ENCODE measurements around the gene RAB21. TPM values are rescaled to one million over a fixed set of nuclear protein-coding genes. Genes with fewer than 3 reads are reported as not detected.

Gene RAB21
- total and polyA plus RNA-seq, 2 of the 4 experiments (the other 2 are of a cell fraction): 13.8 to 15.0 TPM

DNA sequence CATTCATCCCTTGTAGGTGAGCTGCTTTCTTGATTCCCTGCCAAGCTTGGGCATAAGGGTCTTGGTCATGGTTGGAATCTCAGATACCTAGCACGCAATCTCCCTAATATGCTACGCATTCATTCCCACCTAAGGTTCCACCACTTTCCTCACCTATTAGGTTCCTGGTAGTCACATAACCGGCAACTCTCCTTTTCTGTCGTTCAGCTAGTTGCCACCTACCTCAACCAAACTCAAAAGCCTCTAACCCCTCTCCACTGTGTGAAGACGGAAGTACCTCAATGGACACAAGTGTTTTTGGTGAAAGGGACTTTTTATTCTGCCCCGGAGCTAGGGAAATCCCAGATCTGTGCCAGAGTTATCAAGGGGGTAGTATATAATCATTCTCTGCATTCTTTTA lies 83.6 kb downstream of the RAB21 start:
- dilution Hi-C loops (cut with HindIII; ENCODE audit: low sequenced_read_pairs, unreplicated experiment): no loop called here
- Histone ChIP-seq H2AFZ (replicated peaks; ENCODE audit: low read length, poor library complexity) (no peak overlapping the region), H2BK5ac (ENCODE audit: low read depth, low read length, poor library complexity, severe bottlenecking) (no peak overlapping the region), H3K9ac (ENCODE audit: low read depth, low read length) (no peak overlapping the region), H4K5ac (ENCODE audit: low read depth, low read length) (no peak overlapping the region), H3K4me2 (ENCODE audit: low read depth, low read length) (no peak overlapping the region), H2AK9ac (replicated peaks; ENCODE audit: low read depth, low read length, poor library complexity) (no peak overlapping the region), H2BK120ac (ENCODE audit: low read depth, low read length) (no peak overlapping the region), H3K4ac (ENCODE audit: low read depth, low read length) (no peak overlapping the region), H3K9me3 (ENCODE audit: control insufficient read depth, insufficient read depth, low read length) (no peaks in the 10 kb centered on the region), H3K18ac (ENCODE audit: low read depth, low read length) (no peak overlapping the region), H3K36me3 (ENCODE audit: control insufficient read depth, insufficient read depth, low read length) (no peaks in the 10 kb centered on the region), H3K9me1 (ENCODE audit: insufficient read depth, low read length) (no peaks in the 10 kb centered on the region), H3K4me3 (ENCODE audit: insufficient read depth, low read depth, low read length) (no peak overlapping the region), H2AK5ac (ENCODE audit: low read depth, low read length) (no peak overlapping the region), H3K23ac (ENCODE audit: low read depth, low read length) (no peak overlapping the region), H2BK15ac (ENCODE audit: low read depth, low read length) (no peak overlapping the region), H4K8ac (ENCODE audit: low read depth in 2 of 2, low read length in 2 of 2) (no peak overlapping the region; a peak in 1 of 4 replicates), H4K91ac (ENCODE audit: insufficient read depth, low read depth, low read length) (no peak overlapping the region), H3K14ac (replicated peaks; ENCODE audit: low read depth, low read length) (no peak overlapping the region), H3K79me1 (ENCODE audit: low read depth in 1 of 2, low read length in 2 of 2) (peaks cover 0 to 30% of the 10 kb centered on the region in 2 experiments; a peak in 3 of 4 replicates), H3K27me3 (ENCODE audit: control insufficient read depth, insufficient read depth, low read length) (no peaks in the 10 kb centered on the region), H3K56ac (ENCODE audit: extremely low read depth, insufficient read depth, low read length) (no peak overlapping the region), H3K4me1 (ENCODE audit: control insufficient read depth, insufficient read depth, low read length) (no peaks in the 10 kb centered on the region), H4K20me1 (ENCODE audit: insufficient read depth, low read length) (peaks cover 13% of the 10 kb centered on the region), H2BK20ac (ENCODE audit: low read depth, low read length) (no peak overlapping the region), H3K27ac (ENCODE audit: insufficient read depth, low read length) (no peak overlapping the region)
- POLR2A ChIA-PET (ENCODE audit: unreplicated experiment): no interaction called here
- in situ Hi-C loops (cut with MboI; ENCODE audit: low sequenced_read_pairs): no loop called here
- ATAC-seq (ENCODE audit: low read depth) (no peak), DNase-seq (no peak)
- no peak for TF ChIP-seq MXI1 (IDR thresholded peaks at IDR 0.05; ENCODE audit: borderline replicate concordance, low read depth, low read length)
- TF ChIP-seq FOS (IDR thresholded peaks at IDR 0.05; ENCODE audit: low read depth, low read length): no peak
- TF ChIP-seq RFX5 (IDR thresholded peaks at IDR 0.05; ENCODE audit: low read depth, low read length): no peak
- TF ChIP-seq, protein P1, sequence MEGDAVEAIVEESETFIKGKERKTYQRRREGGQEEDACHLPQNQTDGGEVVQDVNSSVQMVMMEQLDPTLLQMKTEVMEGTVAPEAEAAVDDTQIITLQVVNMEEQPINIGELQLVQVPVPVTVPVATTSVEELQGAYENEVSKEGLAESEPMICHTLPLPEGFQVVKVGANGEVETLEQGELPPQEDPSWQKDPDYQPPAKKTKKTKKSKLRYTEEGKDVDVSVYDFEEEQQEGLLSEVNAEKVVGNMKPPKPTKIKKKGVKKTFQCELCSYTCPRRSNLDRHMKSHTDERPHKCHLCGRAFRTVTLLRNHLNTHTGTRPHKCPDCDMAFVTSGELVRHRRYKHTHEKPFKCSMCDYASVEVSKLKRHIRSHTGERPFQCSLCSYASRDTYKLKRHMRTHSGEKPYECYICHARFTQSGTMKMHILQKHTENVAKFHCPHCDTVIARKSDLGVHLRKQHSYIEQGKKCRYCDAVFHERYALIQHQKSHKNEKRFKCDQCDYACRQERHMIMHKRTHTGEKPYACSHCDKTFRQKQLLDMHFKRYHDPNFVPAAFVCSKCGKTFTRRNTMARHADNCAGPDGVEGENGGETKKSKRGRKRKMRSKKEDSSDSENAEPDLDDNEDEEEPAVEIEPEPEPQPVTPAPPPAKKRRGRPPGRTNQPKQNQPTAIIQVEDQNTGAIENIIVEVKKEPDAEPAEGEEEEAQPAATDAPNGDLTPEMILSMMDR (conservative IDR thresholded peaks at IDR 0.05; ENCODE audit: low read depth, low read length): no peak
- intact Hi-C loops (cut with micrococcal nuclease): no loop called here
- CTCF ChIA-PET: interaction anchor here (0.6 kb wide), 1 partner anchor 426 kb away, joined by 5 read pairs; no protein-coding TSS in a partner anchor
- WGBS, 2 experiments (ENCODE audit: extremely low coverage in 2 of 2, insufficient read length in 1 of 2): no CpG with 5 or more reads among the region's 6 CpGs
- BruUV-seq (replicated peaks): no TSS peak

Measured in IMR-90 (cell line).